Fibroblast of peridontal ligament (primary cell): ENCODE measurements around the gene C9orf78.
A peak's percentile ranks its signal among the peaks of the same experiment; 100 is the strongest.
"Not testable (repeated sequence)": the region's sequence is repeated elsewhere in the genome, so short reads cannot be mapped to it uniquely, and the experiment has no call there.

ENCODE experiments used
- DNase-seq: peaks from one replicate; pipeline ENCODE4 v3.0.0-alpha.2; 2010; ENCODE audit errors: extremely low read depth

Gene C9orf78

GRCh38 chr9:129812385-129812784 is 22.7 kb downstream of the C9orf78 start:
- no peak for DNase-seq

GRCh38 chr9:129811967-129812363 is 23.1 kb downstream of the C9orf78 start:
- DNase-seq, result peak; percentile 9

DNA sequence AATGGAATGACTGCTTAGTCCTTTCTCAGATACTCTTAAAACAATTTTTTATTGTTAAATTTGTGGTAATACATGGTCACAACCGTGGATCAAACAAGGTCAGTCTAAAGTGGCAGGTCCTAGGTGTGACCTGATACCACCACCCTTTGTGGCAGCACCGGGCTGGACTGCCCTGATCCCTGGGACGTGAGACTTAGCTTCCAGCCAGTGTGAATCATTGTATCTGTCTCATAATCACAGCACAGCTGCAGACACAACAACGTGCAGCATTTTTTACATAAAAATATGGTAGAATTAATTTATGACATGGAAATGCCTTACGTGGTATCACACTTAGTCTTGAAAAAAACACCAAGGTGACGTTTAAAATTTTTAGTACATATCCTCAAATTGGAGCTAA is 24.3 kb downstream of the C9orf78 start:
- DNase-seq, result no peak

DNA sequence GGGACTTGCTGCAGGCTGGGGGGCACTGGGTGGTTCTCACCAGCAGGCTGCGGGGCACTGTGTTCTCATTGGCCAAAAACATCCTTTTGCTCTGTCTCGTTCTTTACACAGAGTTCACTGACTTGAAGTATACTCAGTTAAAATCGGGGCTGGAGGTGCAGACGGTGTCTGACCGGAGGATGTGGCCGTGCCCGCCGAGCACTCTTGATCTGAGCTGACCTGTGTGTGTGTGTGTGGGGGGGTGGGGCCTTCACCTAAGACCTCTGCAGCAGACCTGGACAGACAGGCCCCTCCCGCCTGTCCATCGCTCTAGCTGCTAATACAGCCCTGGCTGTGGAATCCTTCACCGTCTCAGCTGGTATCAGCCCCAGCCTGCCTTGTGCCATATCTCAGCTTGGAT is 25.0 kb downstream of the C9orf78 start:
- DNase-seq, result no peak

DNA sequence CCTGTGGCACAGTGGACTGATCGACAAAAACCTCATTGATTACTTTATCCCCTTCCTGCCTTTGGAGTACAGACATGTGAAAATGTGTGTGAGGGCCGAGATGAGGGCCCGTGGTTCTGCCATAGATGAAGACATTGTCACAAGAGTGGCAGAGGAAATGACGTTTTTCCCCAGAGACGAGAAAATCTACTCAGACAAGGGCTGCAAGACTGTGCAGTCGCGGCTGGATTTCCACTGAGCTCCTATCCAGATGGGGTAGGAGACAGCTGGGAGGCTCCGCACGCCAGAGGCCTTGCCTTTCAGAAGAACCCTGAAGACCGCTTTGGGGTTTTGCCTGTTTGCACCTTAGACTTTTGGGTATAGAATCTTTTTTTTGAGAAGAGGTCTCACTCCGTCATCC is 25.7 kb downstream of the C9orf78 start:
- DNase-seq, result no peak

- DNase-seq, result no peak
These were observed 29.0 kb downstream of the C9orf78 start for GRCh38 chr9:129806061-129806460.

- peak; percentile 8 for DNase-seq
These were observed 31.4 kb downstream of the C9orf78 start for GRCh38 chr9:129803676-129804060.

DNA sequence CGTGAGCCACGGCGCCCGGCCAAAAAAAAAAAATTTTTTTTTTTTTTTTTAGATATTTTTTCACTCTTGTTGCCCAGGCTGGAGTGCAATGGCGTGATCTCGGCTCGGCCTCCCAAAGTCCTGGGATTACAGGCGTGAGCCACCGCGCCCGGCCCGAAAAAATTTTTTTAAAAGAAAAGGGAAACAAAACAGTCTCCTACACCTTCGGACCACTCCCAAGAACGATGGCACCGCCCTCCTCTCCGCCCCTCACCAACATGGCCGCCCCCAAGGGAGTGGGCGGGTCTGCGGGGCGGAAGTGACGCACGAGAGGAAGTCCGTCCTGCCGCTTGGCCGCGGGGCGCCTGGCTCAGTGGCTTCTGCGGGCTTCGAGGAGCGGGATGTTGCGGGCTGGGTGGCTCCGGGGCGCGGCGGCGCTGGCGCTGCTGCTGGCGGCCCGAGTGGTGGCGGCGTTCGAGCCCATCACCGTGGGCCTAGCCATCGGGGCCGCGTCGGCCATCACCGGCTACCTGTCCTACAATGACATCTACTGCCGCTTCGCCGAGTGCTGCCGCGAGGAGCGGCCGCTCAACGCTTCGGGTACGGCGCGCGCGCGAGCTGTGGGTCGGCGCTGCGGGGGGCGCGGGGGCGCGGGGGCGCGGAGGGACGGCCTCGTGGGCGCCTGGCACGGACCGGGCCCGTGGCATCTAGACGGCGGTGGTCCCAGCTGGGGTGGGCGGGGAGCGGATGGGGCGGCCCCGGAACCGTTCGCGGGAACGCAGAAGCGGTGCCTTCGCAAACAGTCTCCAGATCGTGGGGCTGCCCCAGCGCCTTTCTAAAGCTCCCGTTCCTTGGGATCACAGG is 32.0 kb downstream of the C9orf78 start, which contains the start of gene TOR1B:
TOR1B (plus strand) TSS at position 352 of the 843 bp plus-strand sequence; CDS start at position 381, 29 bp downstream.
- peak; percentile 89 for DNase-seq

GRCh38 chr9:129801504-129801903 is 33.6 kb downstream of the C9orf78 start:
- DNase-seq, result no peak

DNA sequence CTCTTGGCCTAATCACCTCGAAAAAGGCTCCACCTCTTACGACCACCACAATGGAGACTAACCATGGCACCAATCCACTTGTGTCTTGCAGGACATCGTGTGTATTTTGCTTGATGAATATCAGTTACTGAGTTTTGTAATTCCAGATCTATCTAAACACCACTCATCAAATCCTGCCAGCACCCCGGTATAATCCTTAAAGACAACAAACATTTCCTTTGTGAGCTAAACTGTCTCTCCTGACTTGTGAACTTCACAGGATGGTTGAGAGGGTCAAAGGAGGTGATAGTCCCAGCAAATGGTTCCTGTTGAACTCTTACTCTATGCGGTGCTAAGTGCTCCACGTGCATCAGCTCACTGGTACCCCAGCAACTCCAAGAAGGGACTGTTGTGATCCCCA is 36.1 kb downstream of the C9orf78 start:
- no peak for DNase-seq

DNA sequence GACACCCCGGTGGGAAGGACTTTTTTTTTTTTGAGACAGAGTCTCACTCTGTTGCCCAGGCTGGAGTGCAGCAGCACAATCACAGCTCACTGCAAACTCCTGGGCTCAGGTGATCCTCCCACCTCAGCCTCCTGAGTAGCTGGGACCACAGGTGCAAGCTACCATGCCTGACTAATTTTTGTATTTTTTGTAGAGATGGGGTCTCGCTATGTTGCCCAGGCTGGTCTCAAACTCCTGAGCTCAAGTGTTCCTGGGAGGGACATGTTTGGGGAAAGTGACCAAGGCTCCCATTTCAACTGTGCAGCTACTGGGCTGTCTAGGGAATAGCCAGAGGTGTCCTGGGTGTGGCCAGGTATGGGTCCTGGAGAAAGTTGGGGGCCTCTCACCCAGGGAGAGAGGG is 39.0 kb downstream of the C9orf78 start:
- not testable (repeated sequence) for DNase-seq

DNA sequence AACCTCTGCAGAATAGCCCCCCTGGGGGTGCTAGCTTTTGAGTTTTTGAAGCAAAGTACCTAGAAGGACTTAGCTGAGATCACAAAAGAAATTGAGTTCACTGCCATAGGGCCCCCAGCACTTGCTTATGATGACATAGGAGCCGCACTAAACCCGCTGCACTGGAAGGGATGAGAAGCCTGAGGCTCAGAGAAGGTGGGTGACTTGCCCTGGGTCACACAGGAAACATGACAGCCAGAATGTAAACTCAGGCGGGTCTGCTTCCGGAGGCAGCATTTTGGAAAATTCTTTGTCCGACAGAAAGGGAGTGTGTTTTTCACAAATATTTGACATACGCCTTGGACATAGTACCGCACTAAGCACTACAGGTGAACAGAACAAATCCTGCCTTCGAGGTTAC is 40.5 kb downstream of the C9orf78 start:
- no peak for DNase-seq

GRCh38 chr9:129786481-129786880 is 48.6 kb downstream of the C9orf78 start:
- no peak for DNase-seq

- no peak for DNase-seq
These were observed 49.2 kb downstream of the C9orf78 start for GRCh38 chr9:129785866-129786265.

GRCh38 chr9:129784970-129785369 is 50.1 kb downstream of the C9orf78 start:
- DNase-seq, result not testable (repeated sequence)

- DNase-seq, result peak; percentile 87
These were observed 51.3 kb downstream of the C9orf78 start for GRCh38 chr9:129783516-129784361.

DNA sequence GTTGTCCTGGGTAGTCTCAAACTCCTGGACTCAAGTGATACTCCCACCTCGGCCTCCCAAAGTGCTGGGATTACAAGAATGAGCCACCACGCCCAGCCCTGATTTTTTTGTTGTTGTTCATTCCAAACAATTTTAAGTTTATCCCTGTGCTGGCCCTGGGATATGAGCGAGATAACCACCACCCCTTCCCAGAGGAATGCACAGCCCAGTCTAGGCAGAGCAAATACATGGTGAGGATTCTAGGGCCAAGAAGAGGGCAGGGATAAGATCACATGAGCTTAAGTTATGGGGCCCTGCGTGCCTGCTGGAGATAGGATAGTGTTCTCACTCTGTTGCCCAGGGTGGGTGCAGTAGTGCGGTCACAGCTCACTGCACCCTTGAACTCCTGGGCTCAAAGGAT is 53.1 kb downstream of the C9orf78 start:
- DNase-seq, result peak; percentile 75

GRCh38 chr9:129781131-129781530 is 53.9 kb downstream of the C9orf78 start:
- peak; percentile 24 for DNase-seq

- no peak for DNase-seq
These were observed 55.4 kb downstream of the C9orf78 start for GRCh38 chr9:129779560-129780190.

GRCh38 chr9:129778469-129778868 is 56.6 kb downstream of the C9orf78 start:
- no peak for DNase-seq

DNA sequence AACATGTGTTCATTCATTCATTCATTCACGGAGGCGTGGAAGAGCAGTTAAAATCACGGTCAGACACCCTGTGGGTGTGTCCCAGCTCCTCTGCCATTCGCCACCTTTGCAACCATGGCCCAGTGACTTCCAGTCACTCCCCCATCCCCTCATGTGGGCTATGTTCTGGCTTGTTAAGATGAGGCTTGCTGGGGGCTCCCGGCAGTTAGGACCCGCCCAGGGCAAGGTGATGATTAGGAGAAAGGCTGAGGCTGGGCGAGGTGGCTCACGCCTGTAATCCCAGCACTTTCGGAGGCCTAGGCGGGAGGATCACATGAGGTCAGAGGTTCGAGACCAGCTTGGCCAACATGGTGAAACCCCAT is 57.3 kb downstream of the C9orf78 start:
- no peak for DNase-seq
